ENCODE data around the gene AQP10. TPM values are rescaled to one million over a fixed set of nuclear protein-coding genes. Genes with fewer than 3 reads are reported as not detected.
"Not testable (repeated sequence)": the region's sequence is repeated elsewhere in the genome, so short reads cannot be mapped to it uniquely, and the experiment has no call there.

Gene AQP10
- total and polyA plus RNA-seq, 7 experiments from 2014 or later = 0.59 TPM; not detected in 6

DNA sequence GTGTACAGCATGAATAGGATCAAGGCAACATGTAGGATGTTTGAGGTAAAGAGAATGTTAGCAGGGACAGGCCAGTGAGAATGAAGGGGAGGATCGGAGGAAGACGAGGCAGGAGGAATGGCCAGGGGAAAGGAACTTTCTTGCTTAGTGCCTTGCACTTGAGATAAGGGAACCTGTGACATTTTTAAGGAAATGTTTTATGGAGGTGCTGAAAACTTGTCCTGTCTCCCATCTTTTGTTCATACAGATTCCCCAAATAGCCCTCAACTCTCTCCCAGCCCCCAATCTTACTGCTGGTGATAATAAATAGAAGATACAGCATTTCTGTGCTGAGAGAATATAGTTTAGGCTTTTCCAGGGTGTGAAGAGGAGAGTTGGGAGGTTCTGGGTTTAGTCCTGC, 18.0 kb downstream of the AQP10 start:
- no peaks in the 10 kb centered on the region for H3K27me3 ChIP-seq (ENCODE audit: control insufficient read depth in 2 of 2, insufficient read depth in 2 of 2, low read length in 2 of 2)
- ATAC-seq = no peak
- ChIA-PET POLR2A (interaction anchor here (0.7 to 5.2 kb wide), 2 partner anchors 13 to 458 kb away, joined by 3 to 92 read pairs; partner anchors contain the start of gene ATP8B2), CTCF (interaction anchor here (0.5 to 6.6 kb wide), 2 partner anchors 13 to 71 kb away, joined by 3 to 89 read pairs; partner anchors contain the start of gene ATP8B2)
- Mint-ChIP-seq H3K27me3 (no peaks in the 10 kb centered on the region), H3K9me3 (no peaks in the 10 kb centered on the region), H3K4me3 (peak overlapping the region; percentile 21 to 92 (median 70)), H3K27ac (peak overlapping the region; percentile 43 to 100 (median 94)), H3K36me3 (peaks cover 30 to 72% (median 57%) of the 10 kb centered on the region in 5 donors), H3K4me1 (peaks cover 72 to 94% (median 86%) of the 10 kb centered on the region in 7 donors)
- H3K36me3 ChIP-seq (ENCODE audit: control insufficient read depth in 2 of 3, insufficient read depth in 3 of 3, low read length in 3 of 3) = peaks cover 13 to 53% (median 22%) of the 10 kb centered on the region in 3 experiments
- H3K4me3 ChIP-seq (ENCODE audit: low read length) = no peak overlapping the region
- no peak for DNase-seq
- H3K9me3 ChIP-seq (ENCODE audit: control insufficient read depth in 2 of 3, low read length in 3 of 3) = no peaks in the 10 kb centered on the region
- intact Hi-C loops (cut with micrococcal nuclease) = no loop called here
- H3K27ac ChIP-seq (ENCODE audit: low read depth, low read length) = peak overlapping the region; percentile 63
- H3K4me1 ChIP-seq (ENCODE audit: control insufficient read depth in 2 of 2, insufficient read depth in 2 of 2, low read length in 2 of 2) = peaks cover 92 to 96% of the 10 kb centered on the region in 2 donors

DNA sequence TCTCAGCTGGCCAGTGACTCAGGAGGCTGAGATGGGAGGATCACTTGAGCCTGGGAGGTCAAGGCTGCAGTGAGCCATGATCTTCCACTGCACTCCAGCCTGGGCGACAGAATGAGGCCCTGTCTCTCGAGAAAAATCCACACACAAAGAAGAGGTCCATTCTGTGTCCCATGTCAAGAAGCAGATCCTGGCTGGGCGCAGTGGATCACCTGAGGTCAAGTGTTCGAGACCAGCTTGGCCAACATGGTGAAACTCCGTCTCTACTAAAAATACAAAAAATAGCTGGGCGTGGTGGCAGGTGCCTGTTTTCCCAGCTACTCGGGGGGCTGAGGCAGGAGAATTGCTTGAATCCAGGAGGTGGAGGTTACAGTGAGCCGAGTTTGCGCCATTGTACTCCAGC, 20.5 kb downstream of the AQP10 start:
- ATAC-seq; H3K4me3 ChIP-seq (ENCODE audit: low read length); H3K9me3 Mint-ChIP-seq; H3K27me3 Mint-ChIP-seq; H3K27me3 ChIP-seq (ENCODE audit: control insufficient read depth in 2 of 2, insufficient read depth in 2 of 2, low read length in 2 of 2); intact Hi-C loops (cut with micrococcal nuclease); DNase-seq; H3K9me3 ChIP-seq (ENCODE audit: control insufficient read depth in 2 of 3, low read length in 3 of 3): not testable (repeated sequence)
- POLR2A ChIA-PET = interaction anchor here (0.6 to 14.7 kb wide), 6 partner anchors 14 to 137 kb away, joined by 3 to 160 read pairs (median 4); partner anchors contain the start of genes ATP8B2 and UBAP2L
- peak overlapping the region; percentile 36 to 100 (median 94) for H3K27ac Mint-ChIP-seq
- peaks cover 71 to 95% (median 88%) of the 10 kb centered on the region in 7 donors for H3K4me1 Mint-ChIP-seq
- peaks cover 35 to 65% (median 36%) of the 10 kb centered on the region in 3 experiments for H3K36me3 ChIP-seq (ENCODE audit: control insufficient read depth in 2 of 3, insufficient read depth in 3 of 3, low read length in 3 of 3)
- H3K36me3 Mint-ChIP-seq = peaks cover 28 to 77% (median 66%) of the 10 kb centered on the region in 5 donors
- CTCF ChIA-PET = interaction anchor here (0.7 to 8.8 kb wide), 4 partner anchors 11 to 906 kb away, joined by 4 to 129 read pairs (median 6); partner anchors contain the start of gene ATP8B2
- peaks cover 92 to 98% of the 10 kb centered on the region in 2 donors for H3K4me1 ChIP-seq (ENCODE audit: control insufficient read depth in 2 of 2, insufficient read depth in 2 of 2, low read length in 2 of 2)
- peak overlapping the region; percentile 32 to 98 (median 55) for H3K4me3 Mint-ChIP-seq
- H3K27ac ChIP-seq (ENCODE audit: low read depth, low read length) = peak overlapping the region; percentile 63

DNA sequence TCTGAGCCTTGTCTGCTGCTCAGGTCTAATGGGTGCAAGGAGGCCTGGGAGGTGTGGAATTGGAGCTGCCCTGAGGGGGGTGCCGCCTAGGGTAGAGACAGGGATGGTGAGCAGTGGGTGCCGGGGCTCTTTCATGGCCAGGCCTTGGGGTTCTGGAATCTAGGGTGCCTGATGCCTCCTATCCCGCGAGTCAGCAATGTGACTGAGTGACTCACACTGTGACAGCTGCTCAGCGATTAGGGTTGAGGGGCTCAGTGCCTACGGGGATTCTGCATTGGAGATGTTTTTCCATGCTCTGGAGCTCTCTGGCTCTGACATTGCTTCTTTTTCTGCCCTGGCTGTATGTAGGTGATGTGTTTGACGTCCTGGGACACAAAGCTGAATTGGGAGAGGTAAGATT, 21.2 kb downstream of the AQP10 start:
- Mint-ChIP-seq H3K27ac (peak overlapping the region; percentile 86 to 100 (median 96)), H3K36me3 (peaks cover 28 to 80% (median 66%) of the 10 kb centered on the region in 5 donors), H3K27me3 (no peaks in the 10 kb centered on the region), H3K4me3 (peak overlapping the region; percentile 83 to 98 (median 92)), H3K9me3 (no peaks in the 10 kb centered on the region), H3K4me1 (peaks cover 76 to 99% (median 88%) of the 10 kb centered on the region in 7 donors)
- Histone ChIP-seq H3K36me3 (ENCODE audit: control insufficient read depth in 2 of 3, insufficient read depth in 3 of 3, low read length in 3 of 3) (peaks cover 35 to 72% (median 39%) of the 10 kb centered on the region in 3 experiments), H3K27ac (ENCODE audit: low read depth, low read length) (peak overlapping the region; percentile 61), H3K9me3 (ENCODE audit: control insufficient read depth in 2 of 3, low read length in 3 of 3) (no peaks in the 10 kb centered on the region), H3K4me3 (ENCODE audit: low read length) (peak overlapping the region; percentile 83), H3K4me1 (ENCODE audit: control insufficient read depth in 2 of 2, insufficient read depth in 2 of 2, low read length in 2 of 2) (peaks cover 90 to 97% of the 10 kb centered on the region in 2 donors), H3K27me3 (ENCODE audit: control insufficient read depth in 2 of 2, insufficient read depth in 2 of 2, low read length in 2 of 2) (no peaks in the 10 kb centered on the region)
- POLR2A ChIA-PET = interaction anchor here (0.6 to 14.7 kb wide), 8 partner anchors 9 to 420 kb away, joined by 3 to 160 read pairs (median 4); partner anchors contain the start of genes ATP8B2 and GATAD2B
- ATAC-seq = no peak
- intact Hi-C loops (cut with micrococcal nuclease) = loop anchor here (2.0 kb wide), 3 partner anchors 13 to 595 kb away; partner anchors contain the start of genes HAX1 (in 1 of the 2) and PMVK (in 1 of the 2)
- no peak for DNase-seq
- CTCF ChIA-PET = interaction anchor here (0.7 to 8.8 kb wide), 5 partner anchors 10 to 906 kb away, joined by 3 to 129 read pairs (median 4); partner anchors contain the start of genes ATP8B2 and HAX1

DNA sequence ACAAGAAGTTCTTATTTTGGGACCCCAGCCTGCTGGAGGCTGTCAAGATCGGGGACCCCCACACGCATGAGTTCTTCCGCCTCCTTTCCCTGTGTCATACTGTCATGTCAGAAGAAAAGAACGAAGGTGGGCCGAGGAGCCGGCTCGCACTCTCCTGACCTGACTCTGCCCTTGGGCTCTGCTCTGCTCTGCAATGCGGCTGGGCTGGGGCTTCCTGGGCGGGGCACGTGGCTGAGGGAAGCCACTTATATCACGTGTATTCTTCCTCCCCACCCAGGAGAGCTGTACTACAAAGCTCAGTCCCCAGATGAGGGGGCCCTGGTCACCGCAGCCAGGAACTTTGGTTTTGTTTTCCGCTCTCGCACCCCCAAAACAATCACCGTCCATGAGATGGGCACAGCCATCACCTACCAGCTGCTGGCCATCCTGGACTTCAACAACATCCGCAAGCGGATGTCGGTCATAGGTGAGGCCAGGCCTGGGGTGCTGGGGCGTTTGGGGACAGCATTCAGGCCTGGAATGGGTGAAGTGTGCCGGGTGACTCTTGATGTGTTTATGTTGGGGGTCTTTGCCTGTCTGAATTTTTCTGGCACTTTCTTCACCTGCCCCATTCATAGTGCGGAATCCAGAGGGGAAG, 22.1 kb downstream of the AQP10 start:
- H3K4me3 ChIP-seq (ENCODE audit: low read length) = peak overlapping the region; percentile 83
- peaks cover 35 to 79% (median 39%) of the 10 kb centered on the region in 3 experiments for H3K36me3 ChIP-seq (ENCODE audit: control insufficient read depth in 2 of 3, insufficient read depth in 3 of 3, low read length in 3 of 3)
- H3K4me1 ChIP-seq (ENCODE audit: control insufficient read depth in 2 of 2, insufficient read depth in 2 of 2, low read length in 2 of 2) = peaks cover 82 to 93% of the 10 kb centered on the region in 2 donors
- ATAC-seq = peak; percentile 94
- peaks cover 28 to 79% (median 62%) of the 10 kb centered on the region in 5 donors for H3K36me3 Mint-ChIP-seq
- H3K4me3 Mint-ChIP-seq = peak overlapping the region; percentile 83 to 98 (median 92)
- no peaks in the 10 kb centered on the region for H3K9me3 ChIP-seq (ENCODE audit: control insufficient read depth in 2 of 3, low read length in 3 of 3)
- POLR2A ChIA-PET = interaction anchor here (0.5 to 14.7 kb wide), 11 partner anchors 7 to 420 kb away, joined by 3 to 160 read pairs (median 5); partner anchors contain the start of genes ATP8B2 and GATAD2B
- intact Hi-C loops (cut with micrococcal nuclease) = loop anchor here (1.0 to 2.0 kb wide), 5 partner anchors 8 to 594 kb away; partner anchors contain the start of genes HAX1 (in 1 of the 2) and PMVK (in 1 of the 2)
- H3K27ac ChIP-seq (ENCODE audit: low read depth, low read length) = peak overlapping the region; percentile 61
- H3K27me3 Mint-ChIP-seq = no peaks in the 10 kb centered on the region
- H3K4me1 Mint-ChIP-seq = peaks cover 74 to 99% (median 85%) of the 10 kb centered on the region in 7 donors
- peak overlapping the region; percentile 86 to 100 (median 96) for H3K27ac Mint-ChIP-seq
- H3K27me3 ChIP-seq (ENCODE audit: control insufficient read depth in 2 of 2, insufficient read depth in 2 of 2, low read length in 2 of 2) = no peaks in the 10 kb centered on the region
- DNase-seq = peak; percentile 48 to 67 (median 61)
- H3K9me3 Mint-ChIP-seq = no peaks in the 10 kb centered on the region
- CTCF ChIA-PET = interaction anchor here (0.7 to 8.8 kb wide), 7 partner anchors 8 to 203 kb away, joined by 3 to 129 read pairs (median 3); partner anchors contain the start of genes ATP8B2 and HAX1

DNA sequence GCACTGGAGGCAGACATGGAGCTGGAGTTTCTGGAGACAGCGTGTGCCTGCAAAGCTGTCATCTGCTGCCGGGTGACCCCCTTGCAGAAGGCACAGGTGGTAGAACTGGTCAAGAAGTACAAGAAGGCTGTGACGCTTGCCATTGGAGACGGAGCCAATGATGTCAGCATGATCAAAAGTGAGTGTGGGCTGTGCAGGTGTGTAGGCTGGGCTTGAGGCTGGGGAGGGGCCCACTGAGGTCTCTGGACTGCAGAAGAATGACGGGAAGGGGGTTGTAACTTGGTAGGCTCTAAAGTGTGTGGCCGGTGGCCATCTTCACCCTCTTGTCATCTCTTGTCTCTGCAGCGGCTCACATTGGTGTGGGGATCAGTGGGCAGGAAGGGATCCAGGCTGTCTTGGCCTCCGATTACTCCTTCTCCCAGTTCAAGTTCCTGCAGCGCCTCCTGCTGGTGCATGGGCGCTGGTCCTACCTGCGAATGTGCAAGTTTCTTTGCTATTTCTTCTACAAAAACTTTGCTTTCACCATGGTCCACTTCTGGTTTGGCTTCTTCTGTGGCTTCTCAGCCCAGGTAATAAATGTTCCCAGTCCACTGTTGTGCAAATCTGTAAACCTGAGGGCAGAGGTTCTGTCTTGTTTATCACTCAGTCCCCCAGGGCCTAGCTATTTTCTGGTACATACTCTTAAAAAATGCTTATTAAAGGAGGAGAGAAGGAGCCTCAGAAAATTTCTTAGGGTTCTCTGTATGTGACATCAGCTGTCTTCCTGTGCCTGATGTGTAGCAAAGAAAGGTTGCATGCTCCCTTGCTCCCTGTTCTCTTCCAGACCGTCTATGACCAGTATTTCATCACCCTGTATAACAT, 24.3 kb downstream of the AQP10 start:
- ATAC-seq (peak; percentile 55), DNase-seq (peak; percentile 56 to 79 (median 71))
- CTCF ChIA-PET = interaction anchor here (0.6 to 8.8 kb wide), 16 partner anchors 9 to 147 kb away, joined by 3 to 129 read pairs (median 4); partner anchors contain the start of genes AQP10 and ATP8B2
- H3K4me3 ChIP-seq (ENCODE audit: low read length) = peak overlapping the region; percentile 83
- Mint-ChIP-seq H3K4me3 (peak overlapping the region; percentile 79 to 98 (median 92)), H3K9me3 (no peaks in the 10 kb centered on the region), H3K36me3 (peaks cover 20 to 75% (median 48%) of the 10 kb centered on the region in 5 donors), H3K27me3 (no peaks in the 10 kb centered on the region), H3K27ac (peak overlapping the region; percentile 31 to 100 (median 96)), H3K4me1 (peaks cover 64 to 96% (median 73%) of the 10 kb centered on the region in 7 donors)
- no peaks in the 10 kb centered on the region for H3K27me3 ChIP-seq (ENCODE audit: control insufficient read depth in 2 of 2, insufficient read depth in 2 of 2, low read length in 2 of 2)
- H3K36me3 ChIP-seq (ENCODE audit: control insufficient read depth in 2 of 3, insufficient read depth in 3 of 3, low read length in 3 of 3) = peaks cover 36 to 83% (median 44%) of the 10 kb centered on the region in 3 experiments
- H3K27ac ChIP-seq (ENCODE audit: low read depth, low read length) = peak overlapping the region; percentile 61
- no peaks in the 10 kb centered on the region for H3K9me3 ChIP-seq (ENCODE audit: control insufficient read depth in 2 of 3, low read length in 3 of 3)
- intact Hi-C loops (cut with micrococcal nuclease) = loop anchor here (1.0 to 2.0 kb wide), 5 partner anchors 8 to 146 kb away; partner anchors contain the start of gene HAX1 (in 1 of the 2)
- POLR2A ChIA-PET = interaction anchor here (1.0 to 14.7 kb wide), 6 partner anchors 8 to 59 kb away, joined by 3 to 160 read pairs (median 8); partner anchors contain the start of gene ATP8B2
- H3K4me1 ChIP-seq (ENCODE audit: control insufficient read depth in 2 of 2, insufficient read depth in 2 of 2, low read length in 2 of 2) = peaks cover 60 to 71% of the 10 kb centered on the region in 2 donors
